Measurements from ENCODE around the gene COLQ. TPM values are rescaled to one million over a fixed set of nuclear protein-coding genes. Genes with fewer than 3 reads are reported as not detected.
A peak's percentile ranks its signal among the peaks of the same experiment; 100 is the strongest.

The COLQ gene
- total RNA-seq, 1 donor from 2014 or later, result 3.7 TPM

DNA sequence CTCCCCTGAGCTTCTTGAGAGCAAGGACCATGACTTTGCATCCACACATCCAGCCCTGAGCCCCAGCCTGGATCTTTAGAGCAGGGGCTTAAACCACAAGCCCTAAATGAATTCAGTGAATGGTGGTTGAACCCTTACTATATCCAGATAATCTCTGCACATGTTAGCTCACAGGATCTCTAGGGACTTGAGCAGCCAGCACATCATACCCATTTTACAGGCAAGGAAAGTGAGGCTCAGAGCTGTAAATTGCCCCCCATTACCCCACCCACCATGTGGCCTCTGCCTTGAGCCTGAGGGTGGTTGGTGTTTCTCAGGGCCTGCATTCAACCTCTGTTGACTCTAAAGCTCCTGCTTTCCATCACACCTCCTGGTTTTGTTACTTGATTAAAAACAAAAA, 66.5 kb downstream of the COLQ start:
- no peak for DNase-seq

DNA sequence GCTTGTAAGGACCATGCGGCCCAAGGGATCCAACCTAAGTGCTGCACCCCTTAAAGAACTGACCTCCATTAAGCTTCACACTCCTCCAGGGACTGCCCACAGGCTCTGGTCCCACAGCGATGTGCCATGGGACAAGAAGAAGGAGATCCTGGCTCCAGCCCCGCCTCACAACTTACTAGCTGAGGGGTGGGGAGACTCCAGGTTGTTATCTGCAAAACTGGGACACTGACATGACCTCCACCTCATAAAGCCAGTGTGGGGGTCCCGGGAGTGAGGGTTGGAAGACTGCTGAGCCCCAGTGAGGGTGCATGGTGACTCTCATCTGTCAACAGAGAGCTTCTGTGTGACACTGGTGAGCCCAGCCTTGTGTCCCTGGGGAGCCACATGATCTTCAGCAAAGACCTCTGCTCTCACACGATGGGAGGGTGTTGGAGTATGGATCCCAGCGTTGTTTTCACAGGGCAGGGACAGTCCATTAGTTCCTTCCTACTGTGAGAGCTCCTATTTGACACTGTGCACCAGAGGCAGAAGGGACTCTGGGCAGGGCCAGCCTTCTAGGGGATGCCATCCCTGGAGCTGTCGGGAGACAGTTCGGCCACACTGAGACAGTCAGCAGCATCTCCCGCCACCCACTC, 67.4 kb downstream of the COLQ start:
- no peak for DNase-seq

DNA sequence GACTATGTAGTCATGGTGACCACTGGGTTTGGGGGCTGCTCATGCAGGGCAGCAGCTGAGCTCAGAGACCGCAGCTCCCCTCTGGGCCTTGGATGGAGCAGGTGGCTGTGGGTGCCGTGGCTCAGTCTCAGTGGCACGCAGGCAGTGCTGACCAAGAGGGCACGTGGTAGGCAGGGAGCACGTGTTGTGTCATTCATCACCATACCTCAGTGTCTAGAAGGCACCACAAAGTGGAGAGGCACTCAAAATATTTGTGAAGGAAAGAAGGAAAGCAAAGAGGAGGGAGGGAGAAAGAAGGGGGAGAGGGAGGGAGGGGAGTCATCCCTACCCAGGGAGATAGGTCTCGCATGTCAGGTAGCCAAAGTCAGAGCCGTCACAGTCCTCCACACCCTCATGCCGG, 68.0 kb downstream of the COLQ start:
- DNase-seq, result no peak

GRCh38 chr3:15452961-15453360, 68.5 kb downstream of the COLQ start:
- DNase-seq, result no peak

DNA sequence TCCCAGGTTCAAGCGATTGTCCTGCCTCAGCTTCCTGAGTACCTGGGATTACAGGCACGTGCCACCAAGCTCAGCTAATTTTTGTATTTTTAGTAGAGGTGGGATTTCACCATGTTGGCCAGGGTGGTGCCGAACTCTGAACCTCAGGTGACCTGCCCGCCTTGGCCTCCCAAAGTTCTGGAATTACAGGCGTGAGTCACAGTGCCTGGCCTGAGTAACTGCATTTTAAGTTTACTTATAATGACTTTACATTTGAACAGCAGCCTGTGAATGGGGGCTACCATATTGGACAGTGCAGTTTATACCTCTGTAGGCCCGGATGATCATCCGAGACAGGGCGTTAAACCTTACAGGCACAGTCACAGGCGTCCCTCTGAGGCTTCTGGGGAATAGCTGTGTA, 69.3 kb downstream of the COLQ start:
- no peak for DNase-seq

- no peak for DNase-seq
Observed at GRCh38 chr3:15451216-15452113, 70.0 kb downstream of the COLQ start.

GRCh38 chr3:15450438-15451215, 70.9 kb downstream of the COLQ start:
- DNase-seq, result no peak

- no peak for DNase-seq
Observed at GRCh38 chr3:15449489-15450224, 71.8 kb downstream of the COLQ start.

DNA sequence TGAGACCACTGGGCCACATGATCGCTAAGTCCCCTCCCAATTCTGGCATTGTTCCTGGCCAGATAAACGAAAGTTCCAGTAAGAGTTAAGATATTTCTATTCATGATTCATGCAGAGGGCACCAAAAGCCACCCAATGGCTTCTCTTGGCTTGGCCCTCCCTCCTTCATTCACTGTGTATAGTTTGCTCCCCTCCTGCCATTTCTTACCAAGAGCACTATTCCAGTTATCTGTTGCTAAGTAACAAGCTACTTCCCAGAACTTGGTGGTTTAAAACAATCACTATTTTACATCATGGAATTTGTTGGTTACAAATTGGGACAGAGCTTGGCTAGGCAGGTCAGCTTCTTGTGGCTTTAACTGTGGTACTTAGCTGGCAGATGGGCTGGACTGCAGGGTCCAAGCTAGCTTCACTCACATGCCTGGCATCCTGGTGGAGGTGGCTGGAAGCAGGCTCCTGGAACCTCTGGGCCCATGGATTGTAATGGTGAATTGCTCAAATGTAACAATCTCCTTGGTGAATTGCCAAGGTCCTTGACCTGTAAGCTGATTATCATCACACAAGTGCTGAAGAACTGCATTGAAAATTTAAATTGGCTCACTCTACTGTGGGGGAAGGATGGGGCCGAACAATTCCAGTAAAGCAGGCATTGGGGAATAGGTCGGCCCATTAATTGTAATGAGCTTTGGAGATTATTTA, 77.5 kb downstream of the COLQ start:
- DNase-seq, result peak; percentile 5

DNA sequence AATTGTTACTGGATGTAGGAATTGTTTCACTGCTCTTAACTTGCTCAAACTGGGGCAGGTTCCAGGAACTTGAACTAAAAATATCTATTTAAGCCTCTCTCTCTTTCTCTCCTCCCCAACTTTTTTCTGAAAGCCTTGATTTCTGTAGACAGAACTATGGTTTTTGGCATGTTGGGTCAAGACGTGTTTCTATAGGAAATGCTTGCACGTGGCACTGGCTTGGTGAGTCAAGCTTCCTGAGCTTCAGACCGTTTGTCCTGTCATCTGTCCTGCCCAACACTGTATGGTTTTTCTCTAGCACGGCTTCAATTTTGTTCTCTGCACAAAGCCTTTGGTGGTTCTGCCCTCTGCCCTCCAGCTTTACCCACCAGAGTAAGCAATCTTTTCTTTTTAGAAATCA, 80.6 kb downstream of the COLQ start:
- no peak for DNase-seq

DNA sequence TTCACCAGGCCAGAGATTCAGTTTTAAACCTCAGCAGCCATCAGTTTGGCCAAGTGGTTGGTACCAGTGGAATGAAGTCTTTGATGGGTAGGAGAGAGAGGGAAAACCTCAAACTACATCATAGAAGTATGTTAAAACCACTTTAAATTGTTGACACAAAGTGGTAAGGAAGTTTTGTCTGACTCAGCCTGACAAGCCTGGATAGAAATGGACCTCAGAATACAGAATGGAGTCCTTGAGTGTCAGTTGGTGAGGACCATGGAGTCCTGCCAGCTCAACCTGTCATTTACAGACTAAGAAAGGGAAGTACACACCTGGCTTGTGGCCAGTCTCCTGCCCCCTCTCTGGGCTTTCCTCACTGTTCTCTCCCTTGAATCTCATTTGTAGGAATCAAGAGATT, 82.0 kb downstream of the COLQ start:
- DNase-seq, result no peak

GRCh38 chr3:15438983-15439382, 82.5 kb downstream of the COLQ start:
- DNase-seq, result no peak

GRCh38 chr3:15436246-15436645, 85.3 kb downstream of the COLQ start:
- no peak for DNase-seq

DNA sequence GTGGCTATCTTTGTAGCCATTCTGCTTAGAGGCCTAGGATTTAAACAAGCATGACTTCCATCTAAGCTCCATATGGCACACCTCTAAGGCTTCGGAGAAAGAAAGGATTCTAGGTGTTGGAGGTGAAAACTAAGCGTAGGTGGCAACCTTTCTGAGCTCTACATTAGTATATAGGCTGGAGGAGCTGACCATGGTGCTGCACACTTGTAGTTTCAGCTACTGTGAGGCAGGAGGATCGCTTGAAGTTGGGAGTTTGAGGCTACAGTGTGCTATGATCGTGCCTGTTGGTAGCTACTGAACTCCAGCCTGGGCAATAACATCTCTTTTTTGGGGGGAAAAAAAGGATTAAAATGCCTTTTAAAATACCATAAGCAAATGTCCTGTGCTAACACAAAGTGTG, 86.8 kb downstream of the COLQ start:
- DNase-seq, result no peak

GRCh38 chr3:15433531-15433930, 88.0 kb downstream of the COLQ start:
- no peak for DNase-seq

- DNase-seq, result no peak
Observed at GRCh38 chr3:15431256-15431837, 90.2 kb downstream of the COLQ start.

- no peak for DNase-seq
Observed at GRCh38 chr3:15430624-15431023, 90.9 kb downstream of the COLQ start.

GRCh38 chr3:15429080-15429479, 92.4 kb downstream of the COLQ start:
- no peak for DNase-seq

- no peak for DNase-seq
Observed at GRCh38 chr3:15428539-15428938, 93.0 kb downstream of the COLQ start.

DNA sequence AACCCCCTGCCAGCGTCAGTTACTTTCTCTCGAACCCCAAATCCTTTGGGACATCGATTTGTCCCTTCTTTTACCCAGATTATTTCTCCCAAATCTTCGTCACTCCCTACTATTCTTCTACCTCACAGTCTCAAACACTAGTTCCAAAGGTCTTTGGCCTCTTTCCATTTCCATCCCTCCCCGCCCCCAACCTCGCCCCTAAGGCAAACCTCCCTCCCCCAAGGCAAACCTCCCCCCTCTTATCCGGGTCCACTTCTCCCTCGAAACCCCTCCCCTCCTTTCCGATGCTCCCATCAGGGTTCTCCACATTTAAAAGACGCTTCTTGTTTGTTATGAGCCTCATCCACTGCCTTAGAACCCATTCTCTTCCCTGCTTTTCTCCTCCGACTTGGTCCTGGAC, 93.5 kb downstream of the COLQ start:
- no peak for DNase-seq

GRCh38 chr3:15427182-15427880, 94.2 kb downstream of the COLQ start, which contains the start of the genes EAF1 and METTL6:
EAF1 (plus strand) TSS chr3:15427598; CDS start chr3:15427780, 182 bp downstream.
METTL6 (minus strand) TSS chr3:15427544; CDS start chr3:15426511, 1,033 bp downstream.
- DNase-seq, result peak; percentile 71

Data from skin of body (tissue), 2 donors.